HepG2 (cell line): ENCODE results near the gene PDGFA. TPM values are rescaled to one million over a fixed set of nuclear protein-coding genes. Genes with fewer than 3 reads are reported as not detected.

Experiments
- ATAC-seq: fragments of 200-7000 bp; cut with Tn5 transposase; 3 replicates; pipeline ENCODE4 v1.9.1; 2020; ENCODE audit warnings: mild to moderate bottlenecking, moderate library complexity
- BruUV-seq: library from RNA; stranded (reverse); fragments of 400-500 nt; replicated peaks from 2 replicates; lab custom pipeline; 2021; lab: Mats Ljungman, UMichigan
- CTCF ChIA-PET: fragments of 300-600 bp; formaldehyde crosslinking; extraction: SDS; loops from one replicate; lab custom pipeline; 2021; ENCODE audit warnings: low total read pairs, inconsistent platforms, low intra/inter-chr PET ratio; lab: Yijun Ruan, JAX
- POLR2A ChIA-PET: fragments of 350-600 bp; sonication (Branson Sonifier 250); formaldehyde crosslinking; loops from one replicate; lab custom pipeline; 2020; ENCODE audit warnings: antibody characterized with exemption, inconsistent platforms; lab: Yijun Ruan, JAX
- DNase-seq: peaks from one replicate; pipeline ENCODE4 v3.0.0-alpha.2; 2015; ENCODE audit warnings: low spot score
- FAIRE-seq: peaks from 3 replicates; lab custom pipeline; 2011; peaks lifted over from hg19 to GRCh38; lab: Jason Lieb, UNC
- H2AFZ ChIP-seq: one replicate; pipeline ENCODE4 v1.6.1; 2011; ENCODE audit warnings: low read length, inconsistent platforms
- H3K27ac ChIP-seq: fragments of 300-600 bp; 3 replicates; pipeline ENCODE4 v1.8.0; 2011; ENCODE audit warnings: mixed run types, mild to moderate bottlenecking, mixed read lengths, low read length, inconsistent platforms; ENCODE audit not compliant: insufficient read depth; ENCODE audit errors: extremely low read length
- H3K27me3 ChIP-seq, 2 experiments: fragments of 200-600 bp in 1 of 2; 2 replicates in 1 of 2; 3 replicates in 1 of 2; pipeline versions ENCODE4 v1.6.0 to v1.8.0; 2011; ENCODE audit warnings: low read length in 2 of 2, mild to moderate bottlenecking in 2 of 2, moderate library complexity in 2 of 2, inconsistent platforms in 1 of 2; ENCODE audit not compliant: insufficient read depth in 2 of 2, control insufficient read depth in 1 of 2
- H3K36me3 ChIP-seq, 2 experiments: fragments of 200-600 bp in 1 of 2; replicated peaks in 1 of 2; 2 replicates in 1 of 2; 3 replicates in 1 of 2; pipeline versions ENCODE4 v1.5.1 to v1.8.0; 2011; ENCODE audit warnings: low read length in 2 of 2, inconsistent platforms in 1 of 2; ENCODE audit not compliant: insufficient read depth in 2 of 2, control insufficient read depth in 1 of 2
- H3K4me1 ChIP-seq: 2 replicates; pipeline ENCODE4 v1.5.1; 2012; ENCODE audit warnings: low read length, inconsistent platforms; ENCODE audit not compliant: insufficient read depth
- H3K4me2 ChIP-seq: 2 replicates; pipeline ENCODE4 v1.6.0; 2011; ENCODE audit warnings: low read depth, low read length, inconsistent platforms
- H3K4me3 ChIP-seq, 3 experiments: fragments of 200-600 bp in 1 of 3; sonication (generic), shearing (Covaris generic) in 1 of 3; replicated peaks in 1 of 3; 2 replicates each; pipeline ENCODE4 v1.5.1; 2011 to 2016; ENCODE audit warnings: low read length in 3 of 3, inconsistent platforms in 2 of 3, low read depth in 2 of 3, mild to moderate bottlenecking in 2 of 3, control low read depth in 1 of 3, mixed read lengths in 1 of 3; ENCODE audit not compliant: insufficient read depth in 1 of 3
- H3K79me2 ChIP-seq: one replicate; pipeline ENCODE4 v1.6.1; 2011; ENCODE audit warnings: low read length, inconsistent platforms; ENCODE audit not compliant: insufficient read depth
- H3K9ac ChIP-seq: 2 replicates; pipeline ENCODE4 v1.6.0; 2011; ENCODE audit warnings: mild to moderate bottlenecking, low read depth, low read length, inconsistent platforms; ENCODE audit not compliant: insufficient read depth
- H3K9me3 ChIP-seq: 2 replicates; pipeline ENCODE4 v1.5.1; 2012; ENCODE audit warnings: mild to moderate bottlenecking, low read length
- H4K20me1 ChIP-seq: 2 replicates; pipeline ENCODE4 v1.6.0; 2011; ENCODE audit warnings: inconsistent platforms, mild to moderate bottlenecking, low read length, moderate library complexity; ENCODE audit not compliant: insufficient read depth
- CBX1 ChIP-seq: IDR thresholded peaks from one replicate; pipeline ENCODE4 v1.6.1; 2016; ENCODE audit warnings: antibody characterized with exemption, low read depth
- ELF3 ChIP-seq: IDR thresholded peaks from 2 replicates; pipeline ENCODE4 v1.6.1; 2016; ENCODE audit warnings: missing genetic modification reagents, missing compliant biosample characterization
- FOXC1 ChIP-seq: sonication (generic); formaldehyde crosslinking; IDR thresholded peaks from 2 replicates; pipeline ENCODE4 v1.8.0; 2022; ENCODE audit warnings: mild to moderate bottlenecking, missing genetic modification reagents, borderline replicate concordance
- HNF4A ChIP-seq: sonication (generic); formaldehyde crosslinking; IDR thresholded peaks from 2 replicates; pipeline ENCODE4 v1.4.0; 2020; ENCODE audit warnings: missing genetic modification reagents
- KAT8 ChIP-seq: IDR thresholded peaks from 2 replicates; pipeline ENCODE4 v1.6.1; 2016; ENCODE audit warnings: missing genetic modification reagents, missing compliant biosample characterization
- KDM4B ChIP-seq: sonication (generic); formaldehyde crosslinking; IDR thresholded peaks from 2 replicates; pipeline ENCODE4 v1.4.0; 2020; ENCODE audit warnings: missing genetic modification reagents
- NR2F1 ChIP-seq, 2 experiments: fragments of 450-650 bp in 1 of 2; formaldehyde crosslinking in 1 of 2; IDR thresholded peaks; 2 replicates each; pipeline versions ENCODE4 v1.5.0 to v1.6.1; 2016 to 2020; ENCODE audit warnings: mild to moderate bottlenecking in 1 of 2, missing compliant biosample characterization in 1 of 2, missing genetic modification reagents in 1 of 2, moderate library complexity in 1 of 2
- PHF8 ChIP-seq: sonication (generic); formaldehyde crosslinking; IDR thresholded peaks from 2 replicates; pipeline ENCODE4 v1.5.0; 2020; ENCODE audit warnings: missing genetic modification reagents
- RNF2 ChIP-seq: fragments of 450-650 bp; conservative IDR thresholded peaks from 2 replicates; pipeline ENCODE4 v1.6.1; 2016; ENCODE audit warnings: low read depth
- SNRNP70 ChIP-seq: fragments of 200-400 bp; formaldehyde crosslinking; IDR thresholded peaks from 2 replicates; pipeline ENCODE4 v1.6.1; 2017; ENCODE audit warnings: mild to moderate bottlenecking, low read depth, low read length, moderate library complexity
- TGIF2 ChIP-seq: IDR thresholded peaks from 2 replicates; pipeline ENCODE4 v1.6.1; 2016; ENCODE audit warnings: control low read depth, missing compliant biosample characterization
- ZBTB42 ChIP-seq: sonication (generic); formaldehyde crosslinking; IDR thresholded peaks from 2 replicates; pipeline ENCODE4 v1.5.0; 2020; ENCODE audit warnings: mild to moderate bottlenecking, missing genetic modification reagents
- ZNF207 ChIP-seq: fragments of 450-650 bp; IDR thresholded peaks from 2 replicates; pipeline ENCODE4 v1.6.1; 2016; ENCODE audit warnings: antibody characterized with exemption, borderline replicate concordance
- ZNF414 ChIP-seq: sonication (generic); formaldehyde crosslinking; IDR thresholded peaks from 2 replicates; pipeline ENCODE4 v1.5.0; 2020; ENCODE audit warnings: missing genetic modification reagents
- ZNF569 ChIP-seq: sonication (generic); formaldehyde crosslinking; IDR thresholded peaks from 2 replicates; pipeline ENCODE4 v1.5.0; 2020; ENCODE audit warnings: mild to moderate bottlenecking, missing genetic modification reagents, moderate library complexity, borderline replicate concordance
- ZNF629 ChIP-seq: sonication (generic); formaldehyde crosslinking; conservative IDR thresholded peaks from 2 replicates; pipeline ENCODE4 v1.5.0; 2020; ENCODE audit warnings: missing genetic modification reagents
- ZSCAN20 ChIP-seq: sonication (generic); formaldehyde crosslinking; IDR thresholded peaks from 2 replicates; pipeline ENCODE4 v1.4.0; 2020; ENCODE audit warnings: missing genetic modification reagents, mild to moderate bottlenecking, borderline replicate concordance
- WGBS: methylation state at CpG from one replicate; pipeline ENCODE4 v1.1.6; 2017; ENCODE audit warnings: low lambda C conversion rate; 5-methylcytosine and 5-hydroxymethylcytosine counted together
- in situ Hi-C: cut with HindIII; loops from 2 replicates; pipeline ENCODE4 v1.10.0; 2017; ENCODE audit warnings: low pct_unique_long_range_greater_than_20kb; ENCODE audit not compliant: extremely low pct_ligation_motif_present
- intact Hi-C: fragments of 100-400 bp; cut with micrococcal nuclease; formaldehyde crosslinking; loops from one replicate; pipeline ENCODE4 v1.10.0; 2022; ENCODE audit not compliant: unreplicated experiment
- polyA plus RNA-seq, 8 experiments: library from polyadenylated mRNA; depleted of rRNA in 3 of 8; stranded (reverse) in 7 of 8; unstranded in 1 of 8; fragments of >200 nt; fragmentation: Illumina TruSeq in 4 of 8; extraction: Trizol in 4 of 8; gene quantifications; 2 replicates each; pipeline versions ENCODE4 v1.2.1 to v1.2.3, GENCODE V29; 2011 to 2016; ENCODE audit warnings: low read depth in 4 of 8, missing spikeins in 1 of 8, mixed read lengths in 1 of 8; ENCODE audit not compliant: insufficient read depth in 1 of 8
- total RNA-seq, 5 experiments: library from RNA; depleted of rRNA; stranded (reverse); fragments of >200 nt; fragmentation: Illumina TruSeq; extraction: Trizol; gene quantifications; 2 replicates each; pipeline ENCODE4 v1.2.3, GENCODE V29; 2016; ENCODE audit warnings: low read depth in 1 of 5
- TF ChIP-seq, protein P1 (sequence below): IDR thresholded peaks from 2 replicates; pipeline ENCODE4 v1.6.1; 2016; ENCODE audit warnings: mild to moderate bottlenecking

Gene PDGFA
- total and polyA plus RNA-seq, 2 of the 13 experiments (the other 11 are each of a cell fraction or from before 2014, with no cell fraction given): 1.5 to 3.4 TPM

DNA sequence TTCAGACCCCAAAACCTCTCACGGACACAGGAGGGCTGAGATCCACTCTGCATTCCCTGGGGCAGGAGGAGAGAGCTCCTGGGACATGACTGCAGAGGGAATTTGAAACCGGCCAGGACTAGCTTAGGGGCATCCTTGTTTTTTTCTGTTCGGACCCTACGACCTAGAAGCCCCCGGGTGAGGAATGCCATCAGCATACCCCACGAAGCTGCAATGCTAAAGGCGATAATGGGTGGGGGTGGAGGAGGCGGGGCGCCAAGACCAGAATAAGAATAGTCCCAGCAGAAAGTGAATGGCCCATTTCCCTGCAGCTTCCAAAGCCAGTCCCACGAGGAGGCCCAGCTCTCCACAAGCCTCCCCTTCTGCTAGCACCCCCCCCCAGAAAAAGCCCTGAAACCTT lies 4.0 kb downstream of the PDGFA start:
- Histone ChIP-seq H4K20me1 (no peaks in the 10 kb centered on the region), H3K79me2 (peaks cover 2% of the 10 kb centered on the region), H3K27me3 (peaks cover 2 to 27% of the 10 kb centered on the region in 2 experiments; a peak in 4 of 5 replicates), H3K4me2 (no peak overlapping the region), H3K36me3 (no peaks in the 10 kb centered on the region), H3K9me3 (no peaks in the 10 kb centered on the region), H3K4me3 (no peak overlapping the region), H2AFZ (no peak overlapping the region), H3K9ac (no peak overlapping the region), H3K27ac (no peak overlapping the region), H3K4me1 (no peaks in the 10 kb centered on the region)
- ChIA-PET POLR2A (no interaction called here), CTCF (no interaction called here)
- no peak for ATAC-seq
- no peak for TF ChIP-seq KAT8 (CRISPR knock-in tag)
- TF ChIP-seq FOXC1 (CRISPR knock-in tag): no peak
- no peak for TF ChIP-seq SNRNP70
- no peak for TF ChIP-seq ZBTB42 (CRISPR knock-in tag)
- no peak for TF ChIP-seq RNF2
- TF ChIP-seq ZNF414 (CRISPR knock-in tag): no peak
- TF ChIP-seq KDM4B (CRISPR knock-in tag): no peak
- TF ChIP-seq, protein P1, sequence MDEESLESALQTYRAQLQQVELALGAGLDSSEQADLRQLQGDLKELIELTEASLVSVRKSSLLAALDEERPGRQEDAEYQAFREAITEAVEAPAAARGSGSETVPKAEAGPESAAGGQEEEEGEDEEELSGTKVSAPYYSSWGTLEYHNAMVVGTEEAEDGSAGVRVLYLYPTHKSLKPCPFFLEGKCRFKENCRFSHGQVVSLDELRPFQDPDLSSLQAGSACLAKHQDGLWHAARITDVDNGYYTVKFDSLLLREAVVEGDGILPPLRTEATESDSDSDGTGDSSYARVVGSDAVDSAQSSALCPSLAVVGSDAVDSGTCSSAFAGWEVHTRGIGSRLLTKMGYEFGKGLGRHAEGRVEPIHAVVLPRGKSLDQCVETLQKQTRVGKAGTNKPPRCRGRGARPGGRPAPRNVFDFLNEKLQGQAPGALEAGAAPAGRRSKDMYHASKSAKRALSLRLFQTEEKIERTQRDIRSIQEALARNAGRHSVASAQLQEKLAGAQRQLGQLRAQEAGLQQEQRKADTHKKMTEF: no peak
- TF ChIP-seq CBX1: no peak
- TF ChIP-seq PHF8: no peak
- no peak for TF ChIP-seq ZNF207
- TF ChIP-seq ZNF629 (CRISPR knock-in tag): no peak
- no peak for TF ChIP-seq HNF4A
- no peak for TF ChIP-seq ZNF569 (CRISPR knock-in tag)
- no peak for TF ChIP-seq TGIF2 (CRISPR knock-in tag)
- no peak for TF ChIP-seq NR2F1 (CRISPR knock-in tag; IDR thresholded peaks at IDR 0.05)
- no peak for TF ChIP-seq ZSCAN20
- TF ChIP-seq ELF3: no peak
- 77% methylated on average over 10 of the region's 10 CpGs for WGBS
- no peak for DNase-seq
- no TSS peak for BruUV-seq
- intact Hi-C loops (loop anchor here (5.0 kb wide), 1 partner anchor 183 kb away; no protein-coding TSS in a partner anchor), in situ Hi-C loops (no loop called here)
- FAIRE-seq: no peak
